NCI-H82 (cell line): ENCODE results near the gene MRPL45.

ENCODE experiments used
- DNase-seq: peaks from one replicate; lab custom pipeline; 2025; lab: John Stamatoyannopoulos, UW

The MRPL45 gene

DNA sequence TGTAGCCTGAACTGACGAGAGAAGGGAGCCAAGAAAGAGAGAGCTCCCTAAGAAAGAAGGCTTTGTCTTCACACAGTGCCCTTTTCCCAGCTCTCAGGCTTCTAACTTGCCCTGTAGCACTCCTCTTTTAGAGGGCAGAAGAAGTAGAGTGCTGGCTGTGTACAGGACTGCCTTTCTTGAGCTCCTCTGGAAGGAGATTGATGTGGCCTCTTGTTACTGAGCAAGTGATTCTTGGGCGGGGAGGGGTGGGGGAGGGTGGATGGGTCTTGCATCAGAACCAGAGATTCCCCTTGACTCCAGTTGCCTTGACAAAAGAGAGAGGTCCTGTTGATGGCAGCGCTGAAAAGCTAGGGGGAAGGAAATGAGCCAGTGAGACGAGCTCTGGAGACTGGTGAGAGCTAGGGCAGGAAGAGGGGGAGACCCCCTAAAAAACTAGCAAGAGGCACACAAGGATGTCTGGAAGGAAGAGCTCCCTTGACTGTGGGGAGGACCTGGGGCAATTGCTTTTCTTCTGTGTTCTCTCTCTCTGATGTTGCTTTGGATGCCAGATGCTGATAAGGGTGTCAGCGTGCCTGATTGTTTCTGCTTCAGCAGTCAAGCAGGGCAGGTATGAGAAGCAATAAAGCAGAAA is 28.4 kb downstream of the MRPL45 start:
- DNase-seq, result no peak

DNA sequence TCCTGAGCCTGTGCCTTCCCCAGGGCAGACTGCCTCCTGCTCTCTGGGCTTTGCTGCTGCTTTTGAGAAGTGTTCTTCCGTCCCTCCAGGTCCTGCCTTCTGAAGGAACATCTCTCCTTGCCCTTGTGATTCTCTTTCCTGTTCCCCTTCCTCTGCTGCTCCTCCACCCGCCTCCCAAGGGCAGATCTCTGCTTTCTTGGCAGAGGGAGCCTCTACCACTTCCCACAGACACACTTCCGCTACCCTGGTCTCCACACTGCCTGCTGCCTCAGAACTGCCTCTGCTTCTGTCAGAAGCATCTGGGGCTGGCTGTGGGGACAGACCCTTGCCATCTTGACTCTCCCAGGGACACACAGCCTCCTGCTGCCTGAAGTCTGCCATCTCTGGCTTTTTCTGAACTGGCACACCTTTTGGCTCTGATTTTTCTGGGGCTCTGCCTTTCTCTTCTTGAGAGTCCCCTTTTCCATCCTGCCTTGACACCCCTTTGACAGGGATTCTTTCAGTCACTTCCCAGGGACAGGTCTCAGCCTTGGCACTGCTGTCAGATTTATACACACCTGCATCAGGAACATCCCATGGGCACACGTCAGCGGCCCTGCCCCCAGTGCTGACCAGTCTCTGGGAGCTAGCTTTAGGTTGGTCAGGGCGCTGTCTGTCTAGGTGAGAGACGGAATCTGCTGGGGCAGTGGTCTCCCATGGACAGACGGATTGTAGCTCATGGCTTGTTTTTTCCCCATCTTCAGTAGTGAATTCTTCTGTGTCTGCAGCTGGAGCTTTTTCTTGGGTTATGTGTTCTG is 30.2 kb downstream of the MRPL45 start:
- DNase-seq, result no peak

- no peak for DNase-seq
These were observed 31.0 kb downstream of the MRPL45 start for GRCh38 chr17:38327936-38328335.

DNA sequence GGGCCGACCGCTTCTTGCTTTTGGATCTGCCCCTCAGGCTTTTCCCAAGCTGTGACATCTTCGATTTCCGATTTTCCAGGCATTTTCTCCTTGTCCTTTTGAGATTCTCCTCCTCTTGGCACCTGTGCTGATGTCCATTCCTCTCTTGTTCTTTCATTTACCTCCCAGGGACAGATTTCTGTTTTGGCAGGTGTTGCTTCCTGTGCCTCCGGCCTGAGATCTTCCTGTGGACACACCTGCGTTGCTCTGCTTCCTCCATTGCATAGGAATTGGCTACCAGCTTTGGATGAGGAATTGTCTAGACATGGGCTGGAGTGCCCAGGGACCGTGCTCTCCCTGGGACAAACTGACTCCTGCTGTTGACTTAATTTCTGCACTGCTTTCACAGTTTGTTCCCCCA is 31.7 kb downstream of the MRPL45 start:
- DNase-seq, result no peak

GRCh38 chr17:38329284-38329683 is 32.3 kb downstream of the MRPL45 start:
- DNase-seq, result no peak

DNA sequence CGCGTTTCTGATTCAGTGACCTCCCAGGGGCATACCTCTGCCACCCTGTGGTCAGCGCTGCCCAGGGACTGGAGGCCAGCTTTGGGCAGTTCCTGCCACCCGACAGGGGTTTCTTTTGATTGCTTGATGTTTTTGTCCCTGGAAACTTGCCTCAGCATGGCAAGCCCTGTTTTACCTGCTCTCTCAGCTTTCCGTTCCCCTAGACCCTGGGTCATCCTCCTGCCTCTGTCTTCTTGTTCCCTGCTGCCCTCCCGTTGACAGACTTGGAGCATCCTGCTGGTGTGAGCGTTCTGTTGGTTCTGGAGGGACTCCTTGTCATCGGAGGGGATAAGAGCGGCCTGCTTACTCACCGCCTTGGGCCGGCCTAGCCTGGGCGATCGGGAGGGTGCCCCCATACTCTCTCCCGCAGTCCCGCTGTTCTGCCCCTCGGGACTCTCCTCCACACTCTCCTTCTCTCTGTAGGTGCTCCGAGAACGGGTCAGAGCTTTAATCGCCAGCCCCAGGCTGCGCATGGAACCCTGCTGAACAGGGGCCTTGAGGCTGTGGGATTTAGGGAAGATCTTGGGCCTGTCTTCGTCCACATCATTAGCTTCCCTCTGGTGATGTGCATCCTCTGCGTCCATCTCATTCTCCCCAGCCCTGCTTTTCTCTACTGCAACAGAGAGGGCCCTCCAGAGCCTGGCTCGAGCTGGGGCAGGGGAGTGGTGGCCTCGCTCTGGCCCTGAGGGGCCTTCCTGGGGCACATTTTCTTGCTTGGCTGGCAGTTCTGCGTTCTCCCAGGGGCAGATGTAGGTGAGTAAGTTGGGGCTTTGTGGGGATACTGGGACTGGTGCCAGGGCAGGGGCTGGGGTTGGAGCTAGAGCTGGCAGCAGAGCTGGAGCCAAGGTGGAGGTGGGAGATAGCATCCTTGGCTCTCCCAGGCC is 33.1 kb downstream of the MRPL45 start:
- no peak for DNase-seq

DNA sequence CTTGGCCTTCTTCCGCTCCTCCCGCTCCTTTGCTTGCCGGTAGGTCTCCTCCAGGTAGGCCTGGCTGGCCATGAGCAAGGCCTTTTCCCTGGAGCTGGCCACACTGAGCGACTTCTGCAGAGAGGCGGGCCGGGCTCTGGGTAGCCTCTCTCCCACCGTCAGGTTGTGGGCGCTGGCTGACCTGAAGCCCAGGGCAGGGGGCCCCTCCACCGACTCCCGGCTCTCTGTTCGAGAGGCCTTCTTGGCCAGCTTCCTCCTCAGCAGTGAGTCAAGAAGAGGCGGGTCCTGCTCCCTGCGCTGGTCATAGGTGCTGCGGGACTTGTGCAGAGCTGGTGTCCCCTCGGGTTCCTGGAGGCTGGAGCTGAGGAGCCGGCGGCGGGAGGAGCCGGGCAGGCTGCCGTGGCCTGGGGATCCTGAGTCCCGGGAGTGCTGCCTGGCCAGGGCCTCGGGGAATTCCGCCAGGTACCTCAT is 34.0 kb downstream of the MRPL45 start:
- no peak for DNase-seq

DNA sequence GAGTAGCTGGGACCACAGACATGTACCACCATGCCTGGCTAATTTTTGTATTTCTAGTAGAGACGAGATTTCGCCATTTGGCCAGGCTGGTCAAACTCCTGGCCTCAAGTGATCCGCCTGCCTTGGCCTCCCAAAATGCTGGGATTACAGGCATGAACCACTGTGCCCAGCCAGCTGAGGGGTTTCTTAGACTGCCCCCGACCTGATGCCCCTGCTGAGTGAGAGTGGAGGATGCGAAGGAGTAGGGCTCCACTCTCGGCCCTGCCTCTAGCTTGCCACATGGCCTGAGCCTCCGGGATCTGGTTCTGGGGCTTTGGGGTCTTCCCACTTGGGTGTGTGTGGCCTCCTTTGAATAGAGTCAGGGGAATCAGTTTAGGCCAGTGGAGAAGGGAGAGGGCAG is 35.8 kb downstream of the MRPL45 start:
- DNase-seq, result no peak

- DNase-seq, result peak; percentile 82
These were observed 36.8 kb downstream of the MRPL45 start for GRCh38 chr17:38333635-38334295.

DNA sequence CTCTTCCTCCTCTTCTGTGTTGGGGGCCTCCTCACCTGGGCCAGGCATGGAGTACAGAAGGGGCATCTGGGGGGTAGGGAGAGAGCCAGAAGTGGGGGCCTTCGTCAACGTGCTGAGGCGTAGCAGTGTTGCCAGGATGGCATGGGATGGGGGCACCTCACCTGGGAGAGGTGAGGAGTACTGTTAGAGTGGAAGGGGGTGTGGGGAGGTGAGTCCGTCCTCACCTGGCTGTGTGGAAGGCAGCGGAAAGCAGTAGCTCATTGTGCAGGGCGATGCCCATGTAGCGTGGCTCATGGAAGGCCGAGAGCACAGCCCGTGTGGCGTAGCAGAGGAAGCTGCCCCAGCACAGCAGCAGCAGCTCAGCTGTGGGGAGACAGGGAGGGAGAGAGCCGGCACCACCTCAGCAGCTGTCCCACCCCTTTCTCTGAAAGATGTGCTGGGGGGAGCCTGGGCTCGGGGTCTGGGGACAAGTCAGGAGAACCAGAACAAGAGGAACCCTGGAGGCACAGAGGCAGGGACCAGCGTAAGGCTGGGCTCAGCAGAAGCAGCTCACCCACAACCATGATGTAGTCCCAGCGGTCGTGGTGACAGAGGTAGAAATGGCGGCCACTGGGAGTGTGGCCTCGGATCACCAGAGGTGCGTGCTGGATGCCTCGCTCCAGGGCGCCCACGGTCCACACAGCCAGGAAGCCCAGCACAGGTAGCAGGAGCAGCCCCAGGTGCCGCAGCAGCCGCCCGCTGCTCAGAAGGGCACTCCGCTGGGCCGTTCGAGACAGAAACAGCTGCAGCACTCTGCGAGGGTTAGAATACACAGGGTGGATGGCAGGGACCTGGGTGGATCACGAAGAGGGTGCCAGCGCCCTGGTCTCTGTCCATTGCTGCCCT is 37.8 kb downstream of the MRPL45 start:
- no peak for DNase-seq

GRCh38 chr17:38336838-38337237 is 39.9 kb downstream of the MRPL45 start:
- DNase-seq, result no peak

- DNase-seq, result no peak
These were observed 41.1 kb downstream of the MRPL45 start for GRCh38 chr17:38338053-38338452.

DNA sequence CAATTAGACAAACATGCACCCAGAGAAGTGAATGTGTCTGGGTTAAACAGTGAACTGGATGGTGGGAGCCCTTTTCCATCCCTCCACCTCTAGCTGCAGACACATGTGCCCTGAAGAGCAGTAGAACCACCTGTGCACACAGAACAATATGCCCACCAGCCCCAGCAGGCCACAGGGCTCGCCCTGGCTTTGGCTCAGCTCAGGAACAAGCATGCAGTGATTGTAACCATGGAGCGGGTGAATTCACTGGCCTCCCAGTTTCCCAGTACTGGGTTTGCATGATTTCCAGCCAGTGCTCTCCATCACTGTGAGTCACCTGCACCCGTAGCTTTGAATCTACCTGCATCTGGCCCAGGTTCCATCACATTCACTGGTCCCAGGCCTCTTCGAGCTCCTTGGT is 41.6 kb downstream of the MRPL45 start:
- no peak for DNase-seq

DNA sequence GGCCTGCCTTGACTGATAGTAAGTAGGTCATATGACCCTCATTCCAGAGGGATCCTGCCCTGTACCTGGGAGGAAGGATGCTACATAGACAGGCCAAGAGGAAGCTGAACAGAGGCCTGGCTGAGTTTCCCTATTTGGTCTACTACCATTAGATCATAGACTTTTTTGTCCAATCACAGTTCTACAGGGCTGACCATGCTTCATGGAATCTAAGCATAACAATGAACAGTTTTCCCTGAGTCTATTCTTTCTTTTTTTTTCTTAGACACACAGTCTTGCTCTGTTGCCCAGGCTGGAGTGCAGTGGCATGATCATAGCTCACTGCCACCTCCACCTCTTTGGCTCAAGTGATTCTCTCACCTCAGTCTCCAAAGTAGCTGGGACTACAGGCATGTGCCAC is 42.9 kb downstream of the MRPL45 start:
- no peak for DNase-seq

GRCh38 chr17:38341035-38341721 is 44.2 kb downstream of the MRPL45 start:
- peak; percentile 58 for DNase-seq

GRCh38 chr17:38342886-38343607 is 46.1 kb downstream of the MRPL45 start:
- DNase-seq, result no peak

- no peak for DNase-seq
These were observed 46.8 kb downstream of the MRPL45 start, which contains the start of gene GPR179 for GRCh38 chr17:38343608-38344419. Gene GPR179 (minus strand): TSS chr17:38343956. CDS start chr17:38343789, 167 bp downstream.

GRCh38 chr17:38344420-38344745 is 47.4 kb downstream of the MRPL45 start:
- DNase-seq, result no peak

DNA sequence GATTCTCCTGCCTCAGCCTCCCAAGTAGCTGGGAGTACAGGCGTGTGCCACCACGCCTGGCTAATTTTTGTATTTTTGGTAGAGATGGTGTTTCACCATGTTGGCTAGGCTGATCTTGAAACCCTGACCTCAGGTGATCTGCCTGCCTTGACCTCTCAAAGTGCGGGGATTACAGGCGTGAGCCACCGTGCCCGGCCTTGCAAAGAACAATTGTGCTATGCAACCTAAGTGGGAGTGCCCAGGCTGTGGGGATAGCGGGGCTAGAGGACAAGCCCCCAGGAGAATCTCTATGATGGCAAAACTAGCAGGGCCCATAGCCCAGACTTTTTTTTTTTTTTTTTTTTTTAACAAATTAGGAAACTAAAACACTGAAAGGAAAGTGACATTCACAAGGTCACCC is 48.8 kb downstream of the MRPL45 start:
- DNase-seq, result no peak
